GM18526 (cell line): ENCODE data around the gene IKBKG.

Source experiments
- POLR2A ChIP-seq: IDR thresholded peaks from 3 replicates; pipeline ENCODE4 v1.6.1; 2011; ENCODE audit not compliant: insufficient read length; ENCODE audit errors: extremely low read depth

Gene IKBKG, protein sequence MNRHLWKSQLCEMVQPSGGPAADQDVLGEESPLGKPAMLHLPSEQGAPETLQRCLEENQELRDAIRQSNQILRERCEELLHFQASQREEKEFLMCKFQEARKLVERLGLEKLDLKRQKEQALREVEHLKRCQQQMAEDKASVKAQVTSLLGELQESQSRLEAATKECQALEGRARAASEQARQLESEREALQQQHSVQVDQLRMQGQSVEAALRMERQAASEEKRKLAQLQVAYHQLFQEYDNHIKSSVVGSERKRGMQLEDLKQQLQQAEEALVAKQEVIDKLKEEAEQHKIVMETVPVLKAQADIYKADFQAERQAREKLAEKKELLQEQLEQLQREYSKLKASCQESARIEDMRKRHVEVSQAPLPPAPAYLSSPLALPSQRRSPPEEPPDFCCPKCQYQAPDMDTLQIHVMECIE

DNA sequence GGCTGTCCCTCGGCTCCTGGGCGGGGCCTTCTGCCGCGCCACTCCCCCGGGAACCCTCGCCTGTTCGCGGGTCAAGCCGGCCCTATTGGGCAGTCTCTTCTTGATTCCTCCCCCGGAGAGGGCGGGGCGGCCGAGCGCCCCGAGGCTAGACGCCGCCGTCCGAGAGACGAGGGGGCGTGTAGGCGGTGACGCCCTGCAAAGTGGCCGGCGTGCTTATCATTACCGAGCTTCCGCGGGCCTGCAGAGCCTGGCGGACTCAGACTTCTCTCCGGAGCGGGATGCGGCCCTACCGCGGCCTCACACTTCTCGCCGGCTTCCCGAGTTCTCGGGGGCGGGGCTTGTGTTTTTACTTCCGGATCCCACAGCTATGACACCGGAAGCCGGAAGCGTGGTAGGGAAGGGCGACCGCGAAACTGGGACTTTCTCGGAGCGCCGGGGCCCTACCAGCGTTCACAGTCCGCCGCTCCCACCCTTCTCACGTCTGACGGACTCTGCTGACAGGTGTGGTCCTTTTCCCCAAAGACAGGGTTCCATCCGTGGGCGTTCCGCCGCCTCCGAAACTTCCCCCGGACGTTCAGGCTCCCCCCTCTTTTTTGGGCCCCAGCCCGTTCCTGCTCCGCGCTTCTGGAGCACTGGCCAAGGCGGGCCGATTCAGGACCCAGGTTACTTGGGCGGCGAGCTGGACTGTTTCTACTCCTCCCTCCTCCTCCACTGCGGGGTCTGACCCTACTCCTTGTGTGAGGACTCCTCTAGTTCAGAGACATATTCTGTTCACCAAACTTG is at the start of gene IKBKG:
Gene IKBKG, plus strand, starts transcription at position 376 of the 783 bp plus-strand sequence. CDS start 4,383 bp downstream, outside the sequence.
- TF ChIP-seq POLR2A: peak; percentile 53

DNA sequence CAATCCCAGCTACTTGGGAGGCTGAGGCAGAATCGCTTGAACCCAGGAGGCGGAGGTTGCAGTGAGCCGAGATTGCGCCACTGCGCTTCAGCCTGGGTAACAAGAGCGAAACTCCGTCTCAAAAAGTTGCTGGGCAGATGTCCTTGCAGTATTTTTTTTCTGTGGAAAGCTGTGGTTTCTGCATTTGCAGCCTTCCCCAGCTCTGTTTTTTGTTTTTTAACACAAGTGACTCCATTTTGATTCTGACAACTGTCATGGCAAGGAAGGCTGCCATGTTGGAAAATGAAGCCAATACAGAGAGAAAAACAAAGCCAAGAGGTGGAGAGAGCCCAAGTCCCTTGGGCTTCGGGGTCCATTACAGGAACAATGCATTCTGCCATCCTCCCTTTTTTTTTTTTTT is 45.3 kb upstream of the IKBKG start:
- TF ChIP-seq POLR2A: no peak

DNA sequence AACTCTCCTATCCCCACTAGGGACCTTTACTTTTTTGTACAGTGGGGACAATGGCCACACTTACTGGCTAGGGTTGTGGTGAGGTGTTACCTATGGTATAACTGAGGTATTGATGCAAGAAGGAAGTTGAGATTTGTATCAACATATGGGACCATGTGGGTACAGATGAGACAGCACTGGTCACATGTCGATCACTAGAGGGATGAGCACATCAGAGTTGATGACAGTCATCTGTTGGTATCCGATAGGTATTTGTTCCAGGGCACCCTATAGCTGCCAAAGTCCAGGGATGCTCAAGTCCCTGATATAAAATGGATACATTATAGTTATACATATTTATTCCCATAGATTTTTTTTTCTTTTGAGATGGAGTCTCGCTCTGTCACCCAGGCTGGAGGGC is 44.4 kb upstream of the IKBKG start:
- no peak for TF ChIP-seq POLR2A

DNA sequence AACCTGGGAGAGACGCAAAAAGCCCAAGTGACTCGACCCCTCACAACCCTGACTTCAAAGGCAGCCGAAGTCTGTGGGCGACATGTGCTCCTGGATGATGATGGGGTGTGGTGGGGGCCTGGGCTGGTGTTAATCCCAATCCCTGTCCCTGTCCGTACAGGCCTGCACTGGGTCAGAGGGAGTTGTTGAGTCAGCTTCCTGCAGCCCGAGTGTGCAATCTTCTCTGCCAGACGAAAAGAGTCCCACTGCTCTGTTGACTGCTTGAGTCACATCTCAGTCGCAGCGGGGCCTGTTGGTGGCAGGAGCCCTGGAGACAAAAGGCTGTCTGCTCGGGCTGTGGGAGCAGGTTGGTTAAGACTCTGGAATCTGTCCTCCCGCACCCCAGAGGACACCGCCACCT is 41.7 kb upstream of the IKBKG start:
- TF ChIP-seq POLR2A: no peak

DNA sequence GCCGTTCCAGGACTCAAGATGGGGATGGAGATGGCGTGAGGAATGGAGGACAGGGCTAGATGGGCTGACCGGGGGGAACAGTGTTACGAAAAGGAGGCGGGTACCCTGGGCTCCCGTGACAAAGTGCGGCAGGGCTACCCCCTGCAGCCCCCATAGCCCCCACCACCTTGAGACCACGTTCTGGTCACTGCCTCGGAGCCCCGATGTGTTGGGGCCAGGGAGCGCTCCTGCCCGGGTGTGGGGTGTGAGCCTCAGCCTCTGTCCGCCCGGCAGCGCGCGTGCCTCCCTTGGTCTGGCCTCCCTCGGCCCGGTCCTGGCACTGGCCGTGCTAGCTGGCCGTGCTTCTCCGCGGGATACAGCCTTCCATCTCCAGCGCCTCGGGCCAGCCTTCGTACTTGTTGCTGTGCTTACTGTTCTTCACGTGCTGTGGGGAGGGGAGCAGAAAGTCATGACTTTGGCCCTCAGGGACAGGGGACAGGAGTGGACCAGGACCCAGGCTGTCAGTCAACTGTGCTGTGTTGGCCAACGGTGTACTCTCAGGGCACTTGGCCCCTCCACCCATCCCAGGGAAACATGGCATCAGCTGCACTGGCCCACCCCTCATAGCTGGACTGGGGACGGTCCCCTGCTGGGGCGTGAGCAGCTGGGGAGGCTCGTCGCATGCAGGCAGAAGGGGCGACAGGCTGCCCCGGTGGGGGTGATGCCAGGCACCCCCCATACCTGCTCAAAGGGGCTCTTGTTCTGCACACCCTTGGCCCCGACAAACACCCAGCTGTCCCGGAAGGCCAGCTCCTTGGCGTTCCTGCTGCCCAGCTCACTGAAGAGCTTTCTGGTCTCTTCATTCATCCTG is 40.7 kb upstream of the IKBKG start:
- no peak for TF ChIP-seq POLR2A

DNA sequence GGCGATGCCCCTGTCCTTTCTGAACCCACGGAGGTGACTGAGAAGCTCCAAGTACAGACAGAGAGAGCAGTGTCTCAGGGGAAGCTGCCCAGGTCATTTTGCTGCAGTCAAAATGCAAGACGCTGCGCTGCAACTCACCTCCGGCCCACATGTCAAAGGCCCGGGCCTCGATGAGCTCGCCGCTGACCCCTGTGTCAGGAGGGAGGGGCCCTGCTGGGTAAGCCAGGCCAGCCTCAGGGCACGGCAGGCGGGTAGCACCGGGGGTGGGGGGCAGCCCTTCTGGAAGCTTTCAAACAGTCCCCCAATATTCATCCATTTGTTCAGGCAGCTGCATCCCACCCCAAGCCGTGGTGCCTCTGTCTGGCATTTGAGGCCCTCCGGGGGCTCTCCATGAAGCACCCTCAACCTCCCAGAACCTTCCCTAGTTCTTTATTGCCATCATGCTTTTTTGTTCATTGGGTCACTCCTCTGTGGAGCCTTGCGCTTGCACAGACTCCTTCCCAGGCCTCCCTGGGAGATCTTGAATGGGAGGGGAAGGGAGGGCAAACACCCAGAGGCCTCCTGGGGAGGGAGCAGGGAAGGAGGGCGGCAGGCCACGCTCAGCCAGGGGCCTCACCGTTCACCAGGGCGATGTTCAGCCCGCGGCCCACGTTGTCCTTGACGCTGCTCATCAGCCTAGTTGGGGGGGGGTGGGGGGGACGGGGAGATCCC is 39.6 kb upstream of the IKBKG start:
- TF ChIP-seq POLR2A: no peak

DNA sequence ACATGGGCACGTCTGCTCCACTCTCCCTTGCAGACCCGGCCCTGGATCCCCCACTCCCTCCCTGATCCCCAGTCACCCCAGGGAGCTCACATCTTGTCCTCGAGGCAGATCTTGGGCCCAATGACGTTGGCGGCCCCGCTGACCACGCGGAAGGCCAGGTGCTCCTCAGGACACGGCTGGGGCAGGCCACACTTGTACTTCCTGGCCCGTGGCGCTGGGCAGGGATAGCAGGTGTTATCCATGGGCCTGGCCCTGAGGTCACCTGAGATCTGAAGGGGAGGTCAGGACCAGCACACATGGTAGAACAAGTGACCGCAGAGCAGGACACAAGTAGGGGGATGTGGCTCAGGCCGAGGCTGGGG is 39.1 kb upstream of the IKBKG start:
- TF ChIP-seq POLR2A: no peak

DNA sequence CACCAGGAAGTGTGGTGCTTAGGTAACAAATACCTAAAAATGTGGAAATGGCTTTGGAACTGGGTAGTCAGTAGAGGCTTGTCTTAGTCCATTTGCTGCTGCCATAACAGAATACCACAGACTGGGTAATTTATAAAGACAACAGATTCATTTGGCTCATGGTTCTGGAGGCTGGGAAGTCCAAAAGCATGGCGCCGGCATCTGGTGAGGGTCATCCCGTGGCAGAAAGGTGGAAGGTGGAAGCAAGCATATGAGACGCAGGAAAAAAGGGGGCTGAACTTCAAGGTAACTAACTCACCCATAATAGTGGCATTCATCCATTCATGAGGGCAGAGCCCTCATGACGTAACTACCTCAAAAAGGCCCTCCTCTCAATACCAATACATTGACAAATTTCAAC is 38.0 kb upstream of the IKBKG start:
- no peak for TF ChIP-seq POLR2A

DNA sequence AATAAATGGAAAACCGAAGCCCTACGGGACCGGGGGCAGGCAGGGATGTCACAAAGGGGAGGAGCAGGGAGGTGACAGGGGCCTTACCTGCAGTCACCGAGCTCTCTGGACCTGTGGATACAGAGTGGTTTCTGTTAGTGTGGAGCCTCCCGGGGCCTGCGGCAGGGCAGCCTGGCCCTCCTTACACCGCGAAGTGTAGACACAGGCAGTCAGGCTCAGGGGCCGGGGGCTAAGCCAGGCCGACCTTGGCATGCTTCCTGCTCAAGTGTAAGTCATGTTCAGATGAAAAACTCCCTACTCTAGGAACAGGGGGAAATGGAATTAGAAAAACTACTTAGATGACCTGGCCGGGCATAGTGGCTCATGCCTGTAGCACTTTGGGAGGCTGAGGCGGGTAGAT is 35.7 kb upstream of the IKBKG start:
- no peak for TF ChIP-seq POLR2A

DNA sequence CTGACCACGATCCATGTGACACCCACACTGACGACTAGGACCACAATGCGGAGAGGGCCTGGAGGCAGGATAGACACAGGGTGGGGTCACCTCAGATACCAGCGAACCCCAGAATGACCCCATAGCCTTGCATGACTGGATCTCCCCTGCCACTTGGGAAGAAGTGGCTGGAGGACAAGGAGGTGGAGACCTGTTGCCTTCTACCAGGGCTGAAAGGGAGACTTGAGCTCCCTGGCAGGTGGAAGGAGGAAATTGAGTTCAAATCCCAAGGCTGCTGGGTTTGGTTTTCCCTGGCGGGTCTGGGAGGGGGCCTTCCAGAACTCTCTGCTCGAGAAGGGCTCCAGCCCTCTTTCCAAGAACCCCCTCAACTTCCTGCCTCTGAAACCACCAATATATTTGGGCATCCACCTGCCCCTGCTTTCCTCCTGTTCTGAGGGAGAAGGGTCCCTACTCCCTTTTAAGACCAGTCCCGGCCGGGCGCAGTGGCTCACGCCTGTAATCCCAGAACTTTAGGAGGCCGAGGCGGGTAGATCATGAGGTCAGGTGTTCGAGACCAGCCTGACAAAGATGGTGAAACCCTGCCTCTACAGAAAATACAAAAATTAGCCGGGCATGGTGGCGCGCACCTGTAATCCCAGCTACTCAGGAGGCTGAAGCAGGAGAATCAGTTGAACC is 34.4 kb upstream of the IKBKG start:
- no peak for TF ChIP-seq POLR2A

DNA sequence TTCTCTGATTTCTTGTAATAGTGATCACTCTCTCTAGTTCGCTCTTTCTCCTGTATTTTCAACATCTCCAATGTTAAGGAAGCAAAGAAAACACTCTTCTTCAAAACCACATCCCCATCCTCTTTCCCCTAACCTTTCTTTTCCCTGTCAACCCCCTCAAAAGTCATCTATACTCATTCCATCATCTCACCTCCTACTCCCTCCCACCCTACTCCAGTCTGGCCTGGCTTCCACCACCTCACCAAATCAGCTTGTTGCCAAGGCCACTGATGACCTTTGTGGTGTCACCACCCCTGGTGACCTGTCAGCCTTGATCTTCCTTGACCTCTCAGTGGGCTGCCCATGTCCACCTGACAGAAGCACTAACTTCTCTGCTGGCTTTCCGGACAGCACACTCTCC is 33.7 kb upstream of the IKBKG start:
- no peak for TF ChIP-seq POLR2A

DNA sequence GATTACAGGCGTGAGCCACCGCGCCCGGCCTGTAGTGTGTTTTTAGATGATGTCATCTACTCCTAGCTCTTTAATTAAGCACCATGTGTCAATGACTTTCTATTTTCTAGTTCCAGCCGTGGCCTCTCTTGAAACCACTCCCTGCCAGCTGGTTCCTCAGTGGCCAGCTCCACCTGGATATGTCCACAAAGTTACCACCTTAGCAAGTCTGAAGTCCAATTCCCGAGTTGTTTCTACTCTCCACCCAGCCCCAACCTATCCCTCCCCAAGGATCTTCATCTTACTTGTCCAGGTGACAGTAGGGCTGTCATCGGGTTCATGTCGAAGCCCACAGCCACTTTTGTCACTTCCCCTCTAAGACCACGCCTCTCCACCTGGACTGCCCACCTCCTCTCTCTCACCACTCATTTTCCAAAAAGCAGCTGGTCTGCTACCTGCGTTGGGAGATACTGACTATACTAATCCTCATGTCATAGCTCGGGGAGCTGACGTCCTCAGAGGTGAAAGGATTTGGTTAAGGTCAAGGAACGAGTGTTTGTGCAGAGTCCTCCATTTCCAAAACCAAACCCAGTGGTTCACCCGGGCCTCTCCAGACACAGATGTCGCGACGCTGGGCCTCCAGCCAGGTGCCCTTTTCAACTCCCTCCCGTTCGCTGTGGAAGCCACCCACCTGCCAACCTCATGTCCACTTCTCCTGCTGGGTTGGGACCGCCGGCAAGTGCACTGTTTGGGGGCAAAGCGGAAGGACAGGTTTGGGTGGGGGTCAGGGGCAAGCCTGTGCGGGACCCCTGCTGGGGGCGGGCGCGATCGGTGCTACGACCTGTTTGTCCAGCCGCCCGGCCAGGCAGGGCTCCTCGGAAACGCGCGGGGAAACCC is 32.1 kb upstream of the IKBKG start:
- TF ChIP-seq POLR2A: no peak

DNA sequence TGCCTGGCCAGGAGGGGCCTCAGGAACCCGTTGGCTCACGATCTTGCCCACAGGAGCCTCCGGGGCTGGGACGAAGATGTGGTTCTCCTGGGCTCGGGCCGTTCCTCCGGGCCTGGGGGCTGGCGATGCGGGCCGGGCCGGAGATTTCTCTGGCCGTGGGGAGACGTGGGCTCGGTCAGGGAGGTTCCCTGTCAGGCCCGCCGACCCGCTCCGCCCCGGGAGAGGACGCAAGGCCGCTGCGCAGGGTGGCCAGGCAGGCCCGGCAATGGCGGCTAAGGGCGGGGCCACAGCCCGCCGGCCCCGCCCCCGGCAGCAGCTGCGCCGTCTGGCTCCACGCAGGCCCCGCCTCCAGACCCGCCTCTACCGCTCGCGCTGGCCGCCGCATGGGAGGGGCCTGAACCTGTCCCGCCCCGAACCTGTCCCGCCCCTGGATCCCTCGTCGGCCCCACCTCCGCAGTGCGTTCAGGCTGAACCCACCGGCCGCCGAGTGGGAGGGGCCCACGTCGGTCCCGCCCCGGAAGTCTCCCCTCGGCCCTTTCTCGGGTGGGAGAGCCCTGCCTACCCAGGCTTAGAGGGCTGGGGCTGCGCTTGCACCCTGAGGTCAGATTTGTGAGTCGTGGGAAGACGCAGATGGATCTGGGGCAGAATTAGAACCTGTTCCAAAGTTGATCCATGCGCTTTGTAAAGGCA is 31.3 kb upstream of the IKBKG start, which contains the start of gene FAM3A:
Gene FAM3A, minus strand, starts transcription at position 267 of the 690 bp plus-strand sequence. CDS start 460 bp downstream, outside the sequence.
- peak; percentile 79 for TF ChIP-seq POLR2A

DNA sequence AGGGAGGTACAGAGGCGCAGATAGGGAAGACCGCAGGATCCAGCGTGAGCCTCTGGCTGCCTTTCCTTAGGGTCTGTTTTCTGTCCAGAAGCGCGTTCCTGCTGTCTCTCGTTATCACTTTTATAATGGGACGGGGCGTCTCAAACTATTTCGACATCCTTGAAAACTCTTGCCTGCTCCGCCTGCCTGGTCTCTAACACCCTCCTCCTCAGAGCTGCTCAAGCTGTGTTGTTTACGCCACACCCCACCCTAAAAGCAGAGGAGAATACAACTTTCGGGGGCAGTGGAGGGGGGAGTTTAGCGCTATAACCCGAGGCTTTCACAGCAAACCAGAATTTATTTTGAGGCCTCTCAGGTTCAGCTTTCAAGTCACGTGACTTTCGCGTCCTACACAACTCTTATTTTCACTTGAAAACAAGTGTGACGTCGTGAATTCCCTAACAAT is 30.7 kb upstream of the IKBKG start:
- TF ChIP-seq POLR2A: no peak
